Stimulated activated CD4-positive, alpha-beta T cell treated with anti-CD3 and anti-CD28 coated beads, TNF-alpha, amount 100 ng/mL, for 48 hours (primary cell): ENCODE measurements around the gene CACNA1B.
"Not testable (repeated sequence)": the region's sequence is repeated elsewhere in the genome, so short reads cannot be mapped to it uniquely, and the experiment has no call there.

Source experiments
- DNase-seq, 3 donors: peaks; one replicate each; pipeline ENCODE4 v3.0.0-alpha.2; 2020; ENCODE audit warnings: low read depth in 3 of 3

Gene CACNA1B

DNA sequence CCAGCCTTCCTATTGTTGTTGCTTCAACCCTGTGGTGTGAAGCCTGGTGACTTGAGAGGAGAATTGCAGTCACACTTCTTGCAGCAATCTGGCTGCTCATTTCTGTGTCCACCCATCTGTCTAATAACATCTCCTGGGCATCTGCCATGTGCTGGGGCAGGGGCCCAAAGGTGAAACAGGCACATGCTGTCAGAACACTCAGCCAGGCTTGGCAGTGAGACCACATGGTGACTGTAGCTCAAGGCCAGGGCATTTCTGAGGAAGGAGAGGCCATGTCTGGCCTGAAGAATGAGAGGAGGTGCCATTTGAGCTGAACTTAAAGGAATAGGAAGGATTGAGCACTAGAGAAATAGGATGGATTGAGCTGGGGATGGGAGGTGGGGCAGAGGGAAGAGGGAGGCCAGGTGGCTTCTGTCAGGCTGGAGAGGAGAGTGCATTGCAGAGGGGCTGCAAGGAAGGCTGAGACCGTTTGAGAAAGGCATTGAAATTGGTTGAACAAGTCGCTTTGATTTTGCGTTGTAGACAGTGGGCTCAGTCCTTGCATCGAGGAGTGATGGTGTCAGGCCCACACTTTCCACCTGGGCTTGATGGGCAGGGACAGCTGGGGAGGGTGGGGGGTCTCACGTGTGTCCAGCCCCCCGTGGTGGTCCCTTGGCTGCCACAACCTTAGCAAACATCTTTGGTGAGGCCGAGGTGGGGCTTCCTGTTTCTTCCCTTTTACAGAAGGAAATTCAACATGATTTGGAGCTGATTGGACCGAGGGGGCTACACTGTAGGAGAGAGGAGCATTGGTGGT lies 222.4 kb downstream of the CACNA1B start:
- DNase-seq = no peak

DNA sequence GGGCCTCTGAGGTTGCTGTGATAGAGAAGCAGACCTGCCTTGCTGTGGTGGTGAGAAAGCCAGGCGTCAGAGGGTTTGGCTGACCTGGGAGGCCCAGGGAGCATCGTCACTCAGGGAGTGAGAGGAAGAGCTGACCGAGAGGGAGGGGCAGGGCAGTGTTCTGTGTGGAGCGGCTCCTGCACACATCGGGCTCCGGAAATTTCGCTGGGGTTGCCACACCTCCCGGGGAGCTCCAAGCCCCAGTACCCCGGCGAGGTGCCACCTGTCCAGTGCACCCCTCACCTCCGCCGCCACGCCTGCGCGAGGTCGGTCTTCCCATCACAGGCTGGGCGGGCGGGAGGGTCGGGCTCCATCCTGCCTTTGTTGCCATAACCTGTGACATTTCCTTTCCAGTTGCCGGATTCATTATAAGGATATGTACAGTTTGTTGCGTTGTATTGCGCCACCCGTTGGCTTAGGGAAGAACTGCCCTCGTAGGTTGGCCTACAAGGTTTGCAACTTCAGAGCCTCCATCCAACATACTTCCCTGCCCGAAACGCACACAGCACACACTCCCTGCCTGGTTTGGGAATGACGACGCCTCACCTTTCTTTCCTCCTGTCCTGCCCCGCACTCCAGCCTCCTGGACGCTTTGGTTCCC lies 223.2 kb downstream of the CACNA1B start:
- DNase-seq = no peak

DNA sequence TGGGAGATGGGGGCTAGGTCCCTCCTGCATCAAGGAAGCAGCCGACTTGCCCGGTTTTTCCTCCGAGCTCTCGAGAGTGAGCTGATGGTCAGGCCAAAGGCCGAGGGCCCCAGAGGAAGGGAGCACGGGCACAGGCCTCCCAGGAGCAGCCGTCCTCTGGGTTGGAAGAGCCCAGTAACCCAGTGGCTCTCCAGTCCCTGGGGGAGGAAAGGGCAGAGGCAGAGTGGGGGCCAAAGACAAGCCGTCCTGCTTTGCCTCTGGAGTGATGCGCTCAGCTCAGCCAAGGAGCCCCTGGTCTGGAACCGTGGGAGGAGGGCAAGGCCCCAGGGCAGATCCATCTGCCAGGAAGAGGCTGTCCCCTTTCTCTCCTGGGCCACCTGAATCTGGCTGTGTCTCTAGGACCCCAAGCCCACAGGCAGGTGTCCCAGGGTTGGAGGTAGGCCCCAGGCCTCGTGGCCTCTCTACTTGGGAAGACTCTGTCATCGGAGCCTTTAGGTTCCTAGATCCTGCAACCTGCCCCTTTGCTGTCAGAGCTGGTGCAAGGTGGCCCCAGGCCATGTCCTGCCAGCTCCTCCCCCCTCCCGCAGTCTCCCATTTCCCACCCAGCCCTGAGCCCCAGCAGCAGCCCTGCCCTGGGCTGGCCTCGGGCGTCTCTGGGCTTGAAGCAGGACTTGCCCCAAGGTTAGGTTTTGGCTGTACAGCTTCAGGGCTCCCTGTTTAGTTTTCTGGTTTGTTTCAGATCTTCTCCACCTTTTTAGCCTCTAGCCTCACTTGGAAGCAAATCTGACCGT lies 224.1 kb downstream of the CACNA1B start:
- no peak for DNase-seq

DNA sequence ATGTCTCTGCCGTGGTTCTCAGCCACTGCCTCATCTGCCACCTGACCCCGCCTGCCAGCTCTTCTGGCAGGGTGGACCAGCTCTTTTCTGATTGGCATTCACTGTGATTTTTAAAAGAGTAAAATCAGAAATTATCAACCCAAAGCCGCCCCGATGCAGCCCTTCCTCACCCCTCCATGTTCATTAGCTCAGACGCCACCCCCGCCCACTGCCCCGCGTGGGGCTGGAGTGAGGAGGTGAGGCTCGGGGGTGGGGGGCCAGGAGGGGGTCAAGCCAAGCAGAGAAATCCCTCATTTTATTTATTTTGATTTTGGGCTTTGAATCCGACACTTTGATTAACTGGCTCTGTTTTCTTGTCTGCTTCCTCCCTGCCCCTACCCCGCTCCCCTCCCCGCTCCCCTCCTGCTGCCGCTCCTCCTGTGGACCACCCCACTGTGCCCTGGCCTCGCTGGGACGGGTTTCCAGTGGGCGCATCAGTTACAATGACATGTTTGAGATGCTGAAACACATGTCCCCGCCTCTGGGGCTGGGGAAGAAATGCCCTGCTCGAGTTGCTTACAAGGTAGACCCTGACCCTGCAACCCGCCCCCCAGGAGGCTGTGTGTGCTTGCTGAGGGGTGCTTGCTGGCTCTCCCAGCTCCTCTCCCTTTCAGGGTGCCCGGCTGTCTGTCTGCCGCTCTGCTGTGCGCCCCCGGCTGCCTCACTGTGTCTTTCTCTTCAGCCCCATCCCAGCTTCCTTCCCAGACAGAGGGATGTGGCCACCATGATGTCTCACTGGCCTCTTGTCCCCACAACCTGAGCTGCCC lies 224.9 kb downstream of the CACNA1B start:
- DNase-seq = no peak

DNA sequence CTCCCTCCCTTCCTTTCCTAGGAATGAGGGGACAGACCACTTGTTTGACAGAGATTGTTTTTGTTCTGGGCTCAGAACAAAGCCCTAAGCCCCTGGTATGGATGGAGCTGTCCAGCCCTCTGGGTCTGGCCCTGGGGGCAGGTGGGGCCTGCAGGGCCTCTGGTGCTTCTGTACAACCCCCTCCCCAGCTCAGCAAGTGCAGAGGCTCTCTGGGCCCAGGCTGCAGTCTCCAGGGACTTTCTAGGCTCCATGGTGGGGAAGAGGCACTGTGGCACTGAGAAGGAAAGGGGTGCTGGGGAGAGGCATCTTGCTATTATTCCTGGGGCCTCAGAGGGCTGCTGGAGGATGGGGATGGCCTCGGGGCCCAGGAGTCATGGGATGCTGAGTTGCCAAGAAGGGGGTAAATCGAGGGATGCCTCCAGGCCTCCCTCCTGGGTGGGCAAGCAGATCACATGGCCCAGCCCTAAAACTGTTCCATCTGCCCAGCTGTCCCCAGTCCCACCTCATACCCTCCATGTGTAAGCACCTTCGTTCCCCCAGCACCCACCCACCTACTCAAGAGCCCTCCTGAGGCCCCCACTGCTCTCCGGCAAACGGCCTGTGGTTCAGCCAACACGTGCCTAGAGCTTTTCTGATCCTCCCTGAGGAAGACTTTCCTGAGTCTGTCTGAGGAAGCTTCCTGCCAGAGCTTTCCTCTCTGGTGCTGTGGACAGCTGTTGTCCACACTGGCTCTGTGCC lies 225.7 kb downstream of the CACNA1B start:
- no peak for DNase-seq

DNA sequence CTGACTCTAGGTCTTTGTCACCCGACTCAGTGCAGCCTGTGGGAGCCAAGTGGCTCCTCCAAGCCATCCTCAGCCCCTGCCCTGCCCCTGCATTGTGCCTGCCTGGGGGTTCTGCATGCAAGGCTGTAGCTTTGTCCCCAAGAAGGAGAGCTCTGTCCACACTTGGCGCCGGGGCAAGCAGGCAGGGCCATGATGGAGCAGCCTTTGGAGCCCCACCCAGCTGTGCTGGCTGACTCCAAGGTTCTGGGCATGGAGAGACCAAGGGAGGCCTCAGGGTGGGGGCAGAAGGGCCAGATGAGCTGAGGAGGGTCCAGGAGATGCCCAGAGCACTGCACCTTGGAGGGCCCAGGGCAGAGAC lies 226.2 kb downstream of the CACNA1B start:
- DNase-seq = no peak

DNA sequence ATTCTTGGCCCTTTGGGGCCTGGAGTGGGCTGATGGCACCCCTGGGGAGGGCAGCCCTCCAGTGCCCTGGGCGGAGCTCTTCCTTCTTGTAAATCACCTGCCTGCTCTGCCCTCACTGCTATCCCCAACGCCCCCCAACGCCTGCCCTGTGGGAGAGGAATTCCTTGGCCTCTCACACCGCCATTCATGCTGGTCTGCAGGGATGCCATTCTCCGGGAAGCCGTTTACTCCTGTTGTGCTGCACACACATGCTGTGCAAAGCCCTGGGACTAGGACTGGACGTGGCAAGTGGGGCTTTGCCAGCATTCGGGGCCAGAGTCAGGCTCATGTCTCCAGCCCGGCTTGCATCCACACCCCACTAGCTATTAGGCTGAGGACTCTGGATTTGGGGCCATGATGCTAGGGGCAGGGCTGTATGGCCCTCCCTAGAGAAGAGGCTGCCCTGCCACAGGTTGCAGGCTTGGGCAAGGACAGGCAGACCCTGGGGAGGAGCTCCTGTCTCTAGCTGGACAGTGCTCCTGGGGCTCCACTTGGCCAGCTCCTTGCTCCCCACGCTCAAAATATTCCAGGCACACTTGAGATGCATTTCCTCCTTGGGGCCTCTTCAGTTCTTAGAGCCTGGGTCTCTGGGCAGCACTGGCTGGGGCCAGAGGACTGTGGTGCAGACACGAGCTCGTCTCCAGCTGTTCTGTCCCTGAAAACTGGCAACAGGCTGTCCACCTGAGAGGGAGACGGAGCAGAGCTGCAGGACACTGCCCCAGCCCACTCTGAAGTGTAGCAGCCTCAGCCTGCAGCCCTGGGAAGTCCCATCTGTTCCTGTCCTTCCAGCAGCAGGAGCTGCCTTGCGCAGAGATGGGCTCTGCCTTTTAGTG lies 226.9 kb downstream of the CACNA1B start:
- no peak for DNase-seq

DNA sequence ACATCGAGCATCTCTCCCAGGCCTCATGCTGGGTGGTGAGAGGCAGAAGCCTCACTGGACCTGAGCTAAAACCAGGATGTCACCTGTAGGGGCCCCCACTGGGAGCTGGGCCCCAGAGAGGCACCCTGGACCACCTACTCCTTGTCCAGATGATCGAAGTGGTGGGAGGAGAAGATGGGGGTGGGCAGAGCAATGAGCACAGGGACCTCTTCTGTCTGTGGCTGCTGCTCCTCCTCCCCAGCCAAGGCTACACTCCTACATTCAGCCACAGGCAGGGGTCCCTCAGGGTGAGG lies 227.5 kb downstream of the CACNA1B start:
- DNase-seq = no peak

DNA sequence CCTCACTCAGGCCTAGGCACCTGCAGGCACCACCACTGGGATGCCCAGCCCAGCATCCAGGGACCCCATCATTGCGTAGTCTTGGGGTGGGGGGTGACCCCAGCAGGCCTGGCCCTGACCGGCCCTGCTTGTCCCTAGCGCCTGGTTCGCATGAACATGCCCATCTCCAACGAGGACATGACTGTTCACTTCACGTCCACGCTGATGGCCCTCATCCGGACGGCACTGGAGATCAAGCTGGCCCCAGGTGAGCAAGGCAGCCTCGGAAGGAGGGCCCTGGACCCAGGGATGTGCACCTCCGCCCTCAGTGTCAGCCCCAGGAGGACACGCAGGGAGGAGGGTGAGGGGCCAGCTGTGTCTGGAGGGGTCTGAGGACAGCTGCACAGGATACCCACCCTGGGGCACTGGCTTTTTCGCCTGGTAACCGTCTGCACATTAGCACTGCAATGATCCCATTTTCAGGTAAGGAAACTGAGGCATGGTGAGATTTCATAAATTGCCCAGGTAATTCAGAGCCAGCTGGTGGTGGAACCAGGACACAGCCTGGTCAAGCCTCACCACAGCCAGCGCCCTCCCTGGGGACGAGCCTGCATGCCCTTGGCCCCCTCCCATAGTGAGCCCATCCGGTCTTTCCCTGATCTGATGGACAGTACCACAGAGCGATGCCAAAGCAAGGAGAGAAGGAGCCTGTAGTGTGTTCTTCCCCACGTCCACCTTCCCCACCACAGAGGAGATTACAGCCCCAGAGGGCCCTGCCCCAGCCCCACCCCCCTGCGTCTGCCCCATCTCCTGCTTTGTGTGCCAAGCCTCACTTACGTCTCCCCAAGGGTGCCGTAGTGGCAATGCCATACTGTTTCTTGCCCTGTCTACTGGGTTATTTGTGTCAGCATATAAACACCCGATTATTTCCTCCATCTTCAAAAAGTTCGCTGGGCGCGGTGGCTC lies 228.3 kb downstream of the CACNA1B start:
- DNase-seq = no peak

DNA sequence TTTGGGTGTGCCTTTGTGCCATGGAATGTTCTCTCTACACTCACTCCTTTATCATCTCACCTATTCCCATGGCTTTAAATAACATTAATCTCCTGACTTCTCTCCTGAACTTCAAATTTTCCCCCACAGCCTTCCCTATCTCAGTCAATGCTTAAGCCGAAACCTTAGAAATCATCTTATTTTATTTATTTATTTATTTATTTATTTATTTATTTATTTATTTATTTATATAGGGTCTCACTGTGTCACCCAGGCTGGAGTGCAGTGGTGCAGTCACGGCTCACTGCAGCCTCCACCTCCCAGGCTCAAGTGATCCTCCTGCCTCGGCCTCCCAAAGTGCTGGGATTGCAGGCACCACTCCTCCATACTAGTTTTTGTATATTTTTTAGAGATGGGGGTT lies 229.5 kb downstream of the CACNA1B start:
- not testable (repeated sequence) for DNase-seq

DNA sequence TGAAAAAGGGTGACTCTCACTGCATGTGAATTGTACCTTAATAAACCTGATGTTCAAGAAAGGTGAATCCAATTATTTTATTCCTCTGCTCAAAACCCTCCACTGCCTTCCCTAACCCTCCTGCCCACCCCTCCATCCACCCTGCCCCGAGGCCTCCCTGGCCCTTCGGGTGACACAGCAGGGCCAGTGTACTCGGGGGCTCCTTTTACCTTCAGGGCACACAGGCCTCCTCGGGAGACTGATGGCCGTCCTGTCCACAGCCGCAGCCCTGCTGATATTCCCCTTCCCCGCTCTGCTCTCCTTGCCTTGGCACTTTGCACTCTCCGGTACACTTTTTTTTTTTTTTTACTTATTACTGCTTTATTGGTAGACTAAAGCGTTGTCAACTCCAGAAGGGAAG lies 234.0 kb downstream of the CACNA1B start:
- no peak for DNase-seq

DNA sequence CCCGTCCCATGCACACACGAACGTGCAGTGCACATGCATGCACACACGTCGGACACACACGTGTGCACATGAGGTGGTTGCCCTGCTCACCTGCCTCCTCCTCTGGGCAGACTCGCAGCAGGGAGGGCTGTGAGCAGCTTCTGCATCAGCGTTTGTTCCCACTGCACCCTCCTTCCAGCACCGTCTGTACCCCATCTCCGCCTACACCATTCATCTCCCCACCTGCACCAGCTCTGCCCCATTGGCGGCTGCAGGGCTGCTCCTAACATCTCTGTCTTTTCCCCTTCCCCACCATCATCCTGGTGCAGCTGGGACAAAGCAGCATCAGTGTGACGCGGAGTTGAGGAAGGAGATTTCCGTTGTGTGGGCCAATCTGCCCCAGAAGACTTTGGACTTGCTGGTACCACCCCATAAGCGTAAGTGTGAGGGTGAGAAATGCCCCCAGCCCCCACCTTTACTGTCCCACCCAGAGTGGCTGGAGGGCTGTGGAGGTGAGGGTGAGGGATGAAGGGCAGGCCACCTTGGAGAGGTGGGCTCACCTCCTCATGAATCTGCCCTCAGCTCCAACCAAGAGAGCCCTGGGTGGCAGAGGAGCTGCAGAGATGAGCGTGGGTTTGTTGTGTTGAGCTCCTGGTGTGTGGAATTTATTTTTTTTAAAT lies 234.6 kb downstream of the CACNA1B start:
- DNase-seq = no peak

DNA sequence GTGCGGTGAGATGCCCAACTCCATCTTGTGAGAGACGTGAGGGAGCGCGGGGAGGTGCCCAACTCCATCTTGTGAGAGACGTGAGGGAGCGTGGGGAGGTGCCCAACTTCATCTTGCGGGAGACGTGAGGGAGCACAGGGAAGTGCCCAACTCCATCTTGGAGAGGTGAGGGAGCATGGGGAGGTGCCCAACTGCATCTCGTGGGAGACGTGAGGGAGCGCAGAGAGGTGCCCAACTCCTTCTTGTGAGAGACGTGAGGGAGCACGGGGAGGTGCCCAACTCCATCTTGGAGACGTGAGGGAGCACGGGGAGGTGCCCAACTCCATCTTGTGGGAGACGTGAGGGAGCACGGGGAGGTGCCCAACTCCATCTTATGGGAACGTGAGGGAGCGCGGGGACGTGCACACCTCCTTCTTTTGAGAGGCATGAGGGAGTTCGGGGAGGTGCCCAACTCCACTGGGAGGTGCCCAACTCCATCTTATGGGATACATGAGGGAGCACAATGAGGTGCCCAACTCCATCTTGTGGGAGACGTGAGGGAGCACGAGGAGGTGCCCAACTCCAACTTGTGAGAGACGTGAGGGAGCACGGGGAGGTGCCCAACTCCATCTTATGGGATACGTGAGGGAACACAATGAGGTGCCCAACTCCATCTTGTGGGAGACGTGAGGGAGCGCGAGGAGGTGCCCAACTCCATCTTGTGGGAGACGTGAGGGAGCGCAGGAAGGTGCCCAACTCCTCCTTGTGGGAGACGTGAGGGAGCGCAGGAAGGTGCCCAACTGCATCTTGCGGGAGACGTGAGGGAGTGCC lies 235.4 kb downstream of the CACNA1B start:
- DNase-seq = no peak

DNA sequence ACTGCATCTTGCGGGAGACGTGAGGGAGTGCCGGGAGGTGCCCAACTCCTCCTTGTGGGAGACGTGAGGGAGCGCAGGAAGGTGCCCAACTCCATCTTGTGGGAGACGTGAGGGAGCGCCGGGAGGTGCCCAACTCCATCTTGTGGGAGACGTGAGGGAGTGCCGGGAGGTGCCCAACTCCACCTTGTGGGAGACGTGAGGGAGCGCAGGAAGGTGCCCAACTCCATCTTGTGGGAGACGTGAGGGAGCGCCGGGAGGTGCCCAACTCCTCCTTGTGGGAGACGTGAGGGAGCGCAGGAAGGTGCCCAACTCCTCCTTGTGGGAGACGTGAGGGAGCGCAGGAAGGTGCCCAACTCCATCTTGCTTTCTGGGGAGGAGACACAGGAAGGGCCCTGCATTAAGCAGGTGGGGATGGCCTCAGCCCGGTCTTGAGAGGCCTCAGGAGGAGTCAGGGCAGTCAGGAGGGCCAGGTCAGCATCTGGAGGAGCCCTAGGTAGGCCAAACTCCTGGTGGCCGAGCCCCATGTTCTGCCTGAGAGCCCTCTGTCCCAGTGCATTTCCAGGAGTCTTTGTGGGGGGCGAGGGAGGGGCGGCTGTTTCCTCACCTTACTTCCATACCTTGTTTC lies 236.2 kb downstream of the CACNA1B start:
- DNase-seq = not testable (repeated sequence)

DNA sequence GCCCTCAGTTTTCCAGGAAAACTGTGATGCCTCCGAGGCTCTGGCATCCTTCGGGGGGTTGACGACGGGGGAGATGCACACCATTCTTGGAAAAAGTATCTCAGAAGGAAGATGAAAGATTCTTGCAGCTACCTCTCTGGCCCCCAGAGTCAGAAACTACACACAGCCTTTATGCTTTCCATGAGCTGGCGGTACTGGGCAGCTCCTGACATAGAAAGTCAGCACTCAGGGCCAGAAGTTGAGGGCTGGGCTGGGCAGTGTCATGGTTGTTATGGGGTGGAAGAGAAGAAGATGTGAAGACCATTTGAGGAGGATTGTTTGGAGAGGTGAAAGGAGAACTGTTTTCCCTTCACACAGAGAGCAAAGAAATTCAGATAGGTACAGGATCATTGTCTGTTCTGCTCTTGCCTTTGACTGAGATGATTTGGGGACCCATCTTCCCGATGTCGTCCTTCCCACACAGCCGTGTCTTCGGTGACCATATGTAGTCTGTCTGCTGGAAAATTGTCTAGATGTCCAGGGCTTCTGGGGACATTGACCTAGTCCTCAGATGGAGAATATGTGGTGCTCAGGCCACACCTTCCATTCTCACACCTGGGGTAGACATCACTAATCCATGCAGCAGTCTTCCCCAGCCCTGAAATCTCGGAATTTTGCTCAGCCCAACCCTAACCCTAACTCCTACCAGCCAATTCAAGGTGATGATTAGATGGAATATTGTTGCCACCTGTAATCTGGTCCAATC lies 237.1 kb downstream of the CACNA1B start:
- no peak for DNase-seq

DNA sequence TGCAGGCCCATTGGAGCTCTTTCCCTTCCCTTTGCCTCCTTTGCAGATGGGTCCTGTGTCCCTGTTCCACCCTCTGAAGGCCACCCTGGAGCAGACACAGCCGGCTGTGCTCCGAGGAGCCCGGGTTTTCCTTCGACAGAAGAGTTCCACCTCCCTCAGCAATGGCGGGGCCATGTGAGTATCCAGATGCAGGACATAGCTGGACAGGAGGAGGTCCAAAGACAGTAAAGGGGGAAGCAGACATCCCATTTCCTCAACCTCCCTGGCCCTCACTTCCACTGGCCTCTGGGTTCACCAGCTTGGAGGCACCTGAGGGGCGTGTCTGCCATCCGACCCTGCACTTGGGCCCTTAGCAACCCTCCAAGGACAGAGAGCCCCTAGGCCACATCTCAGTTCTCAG lies 237.9 kb downstream of the CACNA1B start:
- DNase-seq = no peak

DNA sequence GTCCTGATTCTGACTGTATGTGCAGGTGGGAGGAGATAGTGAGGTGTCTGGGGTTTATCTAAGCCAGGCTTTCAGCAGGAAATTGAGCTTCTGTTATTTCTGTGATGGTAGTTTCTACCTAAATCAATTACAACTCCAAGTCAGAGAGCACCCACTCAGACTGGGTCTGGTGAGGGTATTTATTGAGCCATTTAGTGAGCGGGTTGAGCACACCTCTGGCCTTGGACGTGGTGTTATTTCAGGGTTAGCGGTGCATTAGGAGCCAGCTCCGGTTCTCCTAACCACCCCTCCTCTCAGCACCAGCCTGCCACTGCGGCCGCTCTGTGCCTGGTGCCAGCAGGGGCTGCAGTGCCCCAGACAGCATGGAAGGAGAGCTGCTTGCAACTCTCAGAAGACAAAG lies 238.9 kb downstream of the CACNA1B start:
- no peak for DNase-seq
